Omental fat pad (tissue), 4 donors: Measurements from ENCODE around the gene ALB. TPM values are rescaled to one million over a fixed set of nuclear protein-coding genes. Genes with fewer than 3 reads are reported as not detected.

Source experiments
- ATAC-seq: fragments of 150-250 bp; one replicate; pipeline ENCODE4 v1.9.1; 2016; ENCODE audit warnings: mild to moderate bottlenecking, moderate library complexity; ENCODE audit not compliant: low FRiP score
- DNase-seq: peaks from one replicate; pipeline ENCODE4 v3.0.0-alpha.2; 2019; ENCODE audit warnings: low spot score
- CTCF ChIP-seq, 3 donors: fragments of 450-650 bp; IDR thresholded peaks; one replicate each; pipeline ENCODE4 v1.5.1; 2016 to 2017; ENCODE audit warnings: antibody characterized with exemption in 3 of 3, mild to moderate bottlenecking in 3 of 3, moderate library complexity in 2 of 3
- total RNA-seq, 4 donors: library from RNA; depleted of rRNA; stranded (reverse); fragments of >200 nt; gene quantifications; one replicate each; pipeline ENCODE4 v1.1.0, GENCODE V29; 2016

ALB gene
- total RNA-seq, 4 donors from 2014 or later = 1.2 TPM; not detected in 3

DNA sequence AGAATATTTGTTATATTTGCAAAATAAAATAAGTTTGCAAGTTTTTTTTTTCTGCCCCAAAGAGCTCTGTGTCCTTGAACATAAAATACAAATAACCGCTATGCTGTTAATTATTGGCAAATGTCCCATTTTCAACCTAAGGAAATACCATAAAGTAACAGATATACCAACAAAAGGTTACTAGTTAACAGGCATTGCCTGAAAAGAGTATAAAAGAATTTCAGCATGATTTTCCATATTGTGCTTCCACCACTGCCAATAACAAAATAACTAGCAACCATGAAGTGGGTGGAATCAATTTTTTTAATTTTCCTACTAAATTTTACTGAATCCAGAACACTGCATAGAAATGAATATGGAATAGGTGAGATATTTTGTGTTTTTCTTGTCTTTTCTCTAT lies 31.9 kb downstream of the ALB start, which contains the start of gene AFP:
AFP (plus strand) TSS at position 238 of the 400 bp plus-strand sequence; CDS start at position 280, 42 bp downstream.
- no peak for TF ChIP-seq CTCF (IDR thresholded peaks at IDR 0.05)
- DNase-seq (no peak), ATAC-seq (no peak)

DNA sequence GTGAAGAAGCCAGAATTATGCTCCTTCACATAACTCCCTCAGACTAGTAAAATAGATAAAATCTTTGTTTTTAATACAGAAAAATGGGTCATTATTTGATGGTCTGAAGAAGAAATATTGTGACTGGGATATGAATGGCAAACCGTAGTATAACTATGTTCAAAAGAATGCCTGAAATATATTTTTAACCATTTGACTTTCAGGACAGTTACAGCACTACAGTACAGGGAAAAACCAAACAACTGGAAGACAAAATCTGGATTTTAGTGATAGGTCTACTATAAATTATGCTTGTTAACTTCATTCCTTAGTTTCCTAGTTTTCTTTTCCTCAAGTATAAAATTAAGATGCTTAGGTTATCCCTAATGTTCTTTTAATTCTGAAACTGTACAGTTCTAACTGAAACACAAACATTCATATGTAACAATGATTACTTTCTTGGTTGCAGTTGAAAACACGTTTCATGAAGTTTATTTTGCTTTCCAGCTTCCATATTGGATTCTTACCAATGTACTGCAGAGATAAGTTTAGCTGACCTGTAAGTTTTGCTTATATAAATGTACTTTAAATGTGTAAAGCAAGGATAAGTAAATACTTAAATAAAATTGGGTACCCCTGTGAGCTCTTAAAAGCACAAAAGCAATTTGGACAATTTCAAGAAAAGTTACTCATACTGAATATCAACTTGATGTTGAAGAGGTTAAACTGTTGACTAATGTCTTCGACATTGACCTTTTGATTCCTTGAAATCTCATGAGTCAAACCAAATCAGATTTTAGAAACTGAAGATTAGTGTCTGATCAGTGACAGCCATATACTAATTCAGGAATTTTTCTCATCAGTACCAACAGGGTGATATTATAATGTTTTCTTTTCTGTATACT lies 32.8 kb downstream of the ALB start:
- no peak for TF ChIP-seq CTCF (IDR thresholded peaks at IDR 0.05)
- DNase-seq (no peak), ATAC-seq (no peak)

DNA sequence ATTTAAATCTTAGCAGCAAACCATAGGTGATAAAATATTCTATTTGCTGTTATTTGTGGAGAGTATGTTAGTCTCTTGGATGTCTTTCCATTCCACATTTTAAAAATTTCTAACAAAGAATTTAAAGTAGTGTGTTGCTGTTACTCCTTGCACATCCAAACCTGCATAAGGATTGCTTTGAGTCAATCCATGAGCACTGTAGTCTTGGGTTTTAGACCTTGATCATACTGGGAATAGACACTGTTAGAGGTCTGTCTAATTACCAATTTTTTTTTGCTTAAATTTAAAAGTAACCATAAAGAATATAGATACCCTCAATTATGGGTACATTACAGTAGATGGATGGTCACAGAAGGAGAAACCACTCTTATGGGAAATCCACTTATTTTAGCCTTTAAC lies 33.5 kb downstream of the ALB start:
- no peak for ATAC-seq
- no peak for DNase-seq
- TF ChIP-seq CTCF (IDR thresholded peaks at IDR 0.05) = no peak

DNA sequence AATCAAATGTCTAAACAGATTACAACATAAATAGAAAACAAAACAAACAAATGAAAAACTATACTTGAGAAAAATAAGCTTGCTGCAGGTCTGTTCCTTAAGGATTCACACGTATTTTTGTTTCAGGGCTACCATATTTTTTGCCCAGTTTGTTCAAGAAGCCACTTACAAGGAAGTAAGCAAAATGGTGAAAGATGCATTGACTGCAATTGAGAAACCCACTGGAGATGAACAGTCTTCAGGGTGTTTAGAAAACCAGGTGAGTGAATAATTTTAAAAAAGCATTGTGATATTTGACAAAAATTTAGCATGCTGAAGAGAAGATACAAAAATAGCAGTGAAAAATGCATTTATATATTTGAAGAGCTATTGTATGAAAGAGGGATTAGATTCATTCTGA lies 34.0 kb downstream of the ALB start:
- no peak for DNase-seq
- no peak for ATAC-seq
- TF ChIP-seq CTCF (IDR thresholded peaks at IDR 0.05) = no peak

- ATAC-seq (no peak), DNase-seq (no peak)
- no peak for TF ChIP-seq CTCF (IDR thresholded peaks at IDR 0.05)
Observed at GRCh38 chr4:73438582-73439215, 34.6 kb downstream of the ALB start.

DNA sequence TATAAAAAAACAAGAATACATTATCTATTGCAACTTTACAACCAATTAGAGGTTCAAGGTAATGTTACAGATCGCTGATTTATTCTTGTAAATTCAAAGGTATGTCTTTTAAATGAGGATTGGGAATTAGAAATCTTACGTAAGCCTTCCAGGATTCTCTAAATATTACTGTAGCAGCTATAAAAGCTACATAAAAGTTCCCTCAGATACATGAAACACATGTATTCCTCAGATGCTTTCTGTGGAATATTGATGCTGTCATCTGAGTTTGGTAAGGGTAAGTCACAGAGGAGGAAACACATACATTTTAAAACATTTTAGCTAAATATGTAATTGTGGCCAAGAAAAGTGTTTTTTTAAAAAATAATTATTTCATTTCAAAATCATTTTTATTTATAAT lies 35.4 kb downstream of the ALB start:
- DNase-seq (no peak), ATAC-seq (no peak)
- no peak for TF ChIP-seq CTCF (IDR thresholded peaks at IDR 0.05)
